WTC11 (cell line): Measurements from ENCODE around the gene POU4F1. TPM values are rescaled to one million over a fixed set of nuclear protein-coding genes. Genes with fewer than 3 reads are reported as not detected.

ENCODE experiments used
- ATAC-seq: fragments of 200-7000 bp; cut with Tn5 transposase; 2 replicates; pipeline ENCODE4 v1.10.0; 2021; ENCODE audit warnings: mild to moderate bottlenecking, moderate library complexity
- CTCF ChIA-PET: fragments of 300-600 bp; sonication (Branson Sonifier 250); formaldehyde crosslinking; loops from one replicate; lab custom pipeline; 2021; ENCODE audit warnings: antibody characterized with exemption; lab: Charles Lee
- POLR2A ChIA-PET: fragments of 350-600 bp; sonication (Branson Sonifier 250); formaldehyde crosslinking; loops from one replicate; lab custom pipeline; 2021; ENCODE audit warnings: antibody characterized with exemption; lab: Charles Lee
- DNase-seq: peaks from one replicate; pipeline ENCODE4 v3.0.0; 2021; ENCODE audit warnings: low spot score
- H3K27ac Mint-ChIP-seq: 2 replicates; pipeline ENCODE4 v1.8.0; 2021; ENCODE audit warnings: mixed read lengths
- H3K27me3 Mint-ChIP-seq: 2 replicates; pipeline ENCODE4 v1.8.0; 2021; ENCODE audit warnings: low read depth, mild to moderate bottlenecking, moderate library complexity, mixed read lengths
- H3K36me3 Mint-ChIP-seq: 2 replicates; pipeline ENCODE4 v1.8.0; 2021; ENCODE audit warnings: mixed read lengths
- H3K4me1 Mint-ChIP-seq: 2 replicates; pipeline ENCODE4 v1.8.0; 2022; ENCODE audit warnings: mixed read lengths
- H3K4me3 Mint-ChIP-seq: 2 replicates; pipeline ENCODE4 v1.8.0; 2021; ENCODE audit warnings: mild to moderate bottlenecking, moderate library complexity, mixed read lengths
- H3K9me3 Mint-ChIP-seq: 2 replicates; pipeline ENCODE4 v1.8.0; 2021; ENCODE audit warnings: mixed read lengths
- ATF2 ChIP-seq: sonication (generic); formaldehyde crosslinking; IDR thresholded peaks from 2 replicates; pipeline ENCODE4 v1.8.1; 2022; ENCODE audit warnings: low read depth, missing genetic modification reagents, borderline replicate concordance
- ELF4 ChIP-seq: sonication (generic); formaldehyde crosslinking; IDR thresholded peaks from 2 replicates; pipeline ENCODE4 v1.8.1; 2022; ENCODE audit warnings: low read depth, mild to moderate bottlenecking, moderate library complexity, missing genetic modification reagents
- EMX1 ChIP-seq: fragments of 250-450 bp; sonication (Bioruptor Pico); IDR thresholded peaks from 2 replicates; pipeline ENCODE4 v1.8.0; 2021; ENCODE audit warnings: mild to moderate bottlenecking
- FOXJ3 ChIP-seq: sonication (generic); formaldehyde crosslinking; IDR thresholded peaks from 2 replicates; pipeline ENCODE4 v1.9.0; 2021; ENCODE audit warnings: missing genetic modification reagents, mild to moderate bottlenecking, borderline replicate concordance
- HMGA2 ChIP-seq: fragments of 250-450 bp; sonication (Bioruptor Pico); IDR thresholded peaks from 2 replicates; pipeline ENCODE4 v1.4.0; 2021; ENCODE audit warnings: mild to moderate bottlenecking, moderate library complexity
- IRF2 ChIP-seq: sonication (generic); formaldehyde crosslinking; IDR thresholded peaks from 2 replicates; pipeline ENCODE4 v1.8.0; 2022; ENCODE audit warnings: low read depth, missing genetic modification reagents, borderline replicate concordance
- NFE2L1 ChIP-seq: sonication (generic); formaldehyde crosslinking; IDR thresholded peaks from 2 replicates; pipeline ENCODE4 v1.8.1; 2023; ENCODE audit warnings: missing genetic modification reagents
- PRRX2 ChIP-seq: fragments of 250-450 bp; sonication (Bioruptor Pico); IDR thresholded peaks from 2 replicates; pipeline ENCODE4 v1.8.0; 2021; ENCODE audit warnings: mild to moderate bottlenecking
- ZNF138 ChIP-seq: sonication (generic); formaldehyde crosslinking; conservative IDR thresholded peaks from 2 replicates; pipeline ENCODE4 v1.8.1; 2022; ENCODE audit warnings: mild to moderate bottlenecking, moderate library complexity, missing genetic modification reagents
- ZNF396 ChIP-seq: fragments of 250-450 bp; sonication (Bioruptor Pico); IDR thresholded peaks from 2 replicates; pipeline ENCODE4 v1.8.0; 2021; ENCODE audit warnings: mild to moderate bottlenecking, moderate library complexity, borderline replicate concordance
- ZNF425 ChIP-seq: fragments of 250-450 bp; sonication (Bioruptor Pico); conservative IDR thresholded peaks from 2 replicates; pipeline ENCODE4 v1.9.0; 2021; ENCODE audit warnings: mild to moderate bottlenecking
- total RNA-seq: library from RNA; stranded (reverse); gene quantifications from 3 replicates; pipeline ENCODE4 v1.2.3, GENCODE V29; 2021
- TF ChIP-seq, protein P1 (sequence below): sonication (generic); formaldehyde crosslinking; IDR thresholded peaks from 2 replicates; pipeline ENCODE4 v1.8.1; 2023; ENCODE audit warnings: mild to moderate bottlenecking, missing genetic modification reagents, borderline replicate concordance
- TF ChIP-seq, protein P2 (sequence below): sonication (generic); formaldehyde crosslinking; IDR thresholded peaks from 2 replicates; pipeline ENCODE4 v1.8.0; 2022; ENCODE audit warnings: mild to moderate bottlenecking, missing genetic modification reagents
- TF ChIP-seq, protein P3 (sequence below): sonication (generic); formaldehyde crosslinking; IDR thresholded peaks from 2 replicates; pipeline ENCODE4 v1.8.0; 2022; ENCODE audit warnings: mild to moderate bottlenecking, missing genetic modification reagents
- TF ChIP-seq, protein P4 (sequence below): sonication (generic); formaldehyde crosslinking; IDR thresholded peaks from 2 replicates; pipeline ENCODE4 v1.8.0; 2023; ENCODE audit warnings: missing genetic modification reagents, mild to moderate bottlenecking, borderline replicate concordance
- TF ChIP-seq, protein P5 (sequence below): fragments of 250-450 bp; sonication (Bioruptor Pico); IDR thresholded peaks from 2 replicates; pipeline ENCODE4 v2.1.2; 2022; ENCODE audit warnings: mild to moderate bottlenecking, moderate library complexity

POU4F1 gene
- total RNA-seq, 1 experiment from 2014 or later, result 0.26 TPM

DNA sequence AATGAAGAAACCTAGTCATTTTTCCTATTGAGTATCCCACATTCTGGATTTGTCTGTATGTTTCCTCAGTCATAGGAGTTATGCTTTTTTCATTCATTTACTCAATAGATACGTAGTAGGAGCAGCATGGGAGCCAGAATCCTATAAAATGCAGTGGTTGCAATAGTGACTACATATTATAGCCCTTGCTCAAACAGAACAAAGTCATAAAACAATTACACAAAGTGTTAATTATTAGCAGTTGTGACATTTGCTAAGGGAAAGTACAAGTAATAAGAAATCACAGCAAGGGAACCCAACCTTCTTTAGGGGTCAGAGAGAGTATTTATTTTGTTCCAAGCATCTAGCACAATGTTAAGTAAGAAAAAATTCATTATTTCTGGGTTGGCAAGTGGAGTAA is 27.7 kb upstream of the POU4F1 start:
- ChIA-PET POLR2A (no interaction called here), CTCF (no interaction called here)
- DNase-seq (no peak), ATAC-seq (no peak)
- Mint-ChIP-seq H3K27ac (no peak overlapping the region), H3K4me1 (no peaks in the 10 kb centered on the region), H3K9me3 (no peaks in the 10 kb centered on the region), H3K27me3 (no peaks in the 10 kb centered on the region), H3K36me3 (peaks cover 65% of the 10 kb centered on the region), H3K4me3 (no peak overlapping the region)
- TF ChIP-seq FOXJ3 (no peak), ATF2 (CRISPR knock-in tag) (no peak), ELF4 (CRISPR knock-in tag) (no peak), ZNF138 (no peak), HMGA2 (CRISPR knock-in tag) (no peak), ZNF396 (no peak)
- TF ChIP-seq, protein P1, sequence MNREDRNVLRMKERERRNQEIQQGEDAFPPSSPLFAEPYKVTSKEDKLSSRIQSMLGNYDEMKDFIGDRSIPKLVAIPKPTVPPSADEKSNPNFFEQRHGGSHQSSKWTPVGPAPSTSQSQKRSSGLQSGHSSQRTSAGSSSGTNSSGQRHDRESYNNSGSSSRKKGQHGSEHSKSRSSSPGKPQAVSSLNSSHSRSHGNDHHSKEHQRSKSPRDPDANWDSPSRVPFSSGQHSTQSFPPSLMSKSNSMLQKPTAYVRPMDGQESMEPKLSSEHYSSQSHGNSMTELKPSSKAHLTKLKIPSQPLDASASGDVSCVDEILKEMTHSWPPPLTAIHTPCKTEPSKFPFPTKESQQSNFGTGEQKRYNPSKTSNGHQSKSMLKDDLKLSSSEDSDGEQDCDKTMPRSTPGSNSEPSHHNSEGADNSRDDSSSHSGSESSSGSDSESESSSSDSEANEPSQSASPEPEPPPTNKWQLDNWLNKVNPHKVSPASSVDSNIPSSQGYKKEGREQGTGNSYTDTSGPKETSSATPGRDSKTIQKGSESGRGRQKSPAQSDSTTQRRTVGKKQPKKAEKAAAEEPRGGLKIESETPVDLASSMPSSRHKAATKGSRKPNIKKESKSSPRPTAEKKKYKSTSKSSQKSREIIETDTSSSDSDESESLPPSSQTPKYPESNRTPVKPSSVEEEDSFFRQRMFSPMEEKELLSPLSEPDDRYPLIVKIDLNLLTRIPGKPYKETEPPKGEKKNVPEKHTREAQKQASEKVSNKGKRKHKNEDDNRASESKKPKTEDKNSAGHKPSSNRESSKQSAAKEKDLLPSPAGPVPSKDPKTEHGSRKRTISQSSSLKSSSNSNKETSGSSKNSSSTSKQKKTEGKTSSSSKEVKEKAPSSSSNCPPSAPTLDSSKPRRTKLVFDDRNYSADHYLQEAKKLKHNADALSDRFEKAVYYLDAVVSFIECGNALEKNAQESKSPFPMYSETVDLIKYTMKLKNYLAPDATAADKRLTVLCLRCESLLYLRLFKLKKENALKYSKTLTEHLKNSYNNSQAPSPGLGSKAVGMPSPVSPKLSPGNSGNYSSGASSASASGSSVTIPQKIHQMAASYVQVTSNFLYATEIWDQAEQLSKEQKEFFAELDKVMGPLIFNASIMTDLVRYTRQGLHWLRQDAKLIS (CRISPR knock-in tag), result no peak
- TF ChIP-seq, protein P2, sequence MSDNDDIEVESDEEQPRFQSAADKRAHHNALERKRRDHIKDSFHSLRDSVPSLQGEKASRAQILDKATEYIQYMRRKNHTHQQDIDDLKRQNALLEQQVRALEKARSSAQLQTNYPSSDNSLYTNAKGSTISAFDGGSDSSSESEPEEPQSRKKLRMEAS (CRISPR knock-in tag), result no peak
- TF ChIP-seq, protein P3, sequence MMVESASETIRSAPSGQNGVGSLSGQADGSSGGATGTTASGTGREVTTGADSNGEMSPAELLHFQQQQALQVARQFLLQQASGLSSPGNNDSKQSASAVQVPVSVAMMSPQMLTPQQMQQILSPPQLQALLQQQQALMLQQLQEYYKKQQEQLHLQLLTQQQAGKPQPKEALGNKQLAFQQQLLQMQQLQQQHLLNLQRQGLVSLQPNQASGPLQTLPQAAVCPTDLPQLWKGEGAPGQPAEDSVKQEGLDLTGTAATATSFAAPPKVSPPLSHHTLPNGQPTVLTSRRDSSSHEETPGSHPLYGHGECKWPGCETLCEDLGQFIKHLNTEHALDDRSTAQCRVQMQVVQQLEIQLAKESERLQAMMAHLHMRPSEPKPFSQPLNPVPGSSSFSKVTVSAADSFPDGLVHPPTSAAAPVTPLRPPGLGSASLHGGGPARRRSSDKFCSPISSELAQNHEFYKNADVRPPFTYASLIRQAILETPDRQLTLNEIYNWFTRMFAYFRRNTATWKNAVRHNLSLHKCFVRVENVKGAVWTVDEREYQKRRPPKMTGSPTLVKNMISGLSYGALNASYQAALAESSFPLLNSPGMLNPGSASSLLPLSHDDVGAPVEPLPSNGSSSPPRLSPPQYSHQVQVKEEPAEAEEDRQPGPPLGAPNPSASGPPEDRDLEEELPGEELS (CRISPR knock-in tag), result no peak

DNA sequence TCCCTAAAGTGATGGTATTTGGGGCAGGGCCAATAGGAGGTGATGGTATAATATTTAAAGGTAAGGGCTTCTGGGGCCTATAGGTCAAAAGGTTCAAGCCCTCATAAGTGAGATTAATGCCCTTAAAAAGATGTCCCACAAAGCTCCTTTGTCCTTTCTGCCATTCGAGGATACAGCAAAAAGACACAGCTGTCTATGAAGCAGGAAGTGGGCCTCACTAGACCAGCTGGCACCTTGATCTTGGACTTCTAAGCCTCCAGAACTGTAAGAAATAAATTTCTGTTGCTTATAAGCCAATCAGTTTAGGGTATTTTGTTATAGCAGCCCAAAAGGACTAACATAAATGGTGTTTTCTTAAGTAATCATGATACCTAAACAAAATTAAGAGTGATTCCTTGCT is 27.2 kb upstream of the POU4F1 start:
- TF ChIP-seq, protein P4, sequence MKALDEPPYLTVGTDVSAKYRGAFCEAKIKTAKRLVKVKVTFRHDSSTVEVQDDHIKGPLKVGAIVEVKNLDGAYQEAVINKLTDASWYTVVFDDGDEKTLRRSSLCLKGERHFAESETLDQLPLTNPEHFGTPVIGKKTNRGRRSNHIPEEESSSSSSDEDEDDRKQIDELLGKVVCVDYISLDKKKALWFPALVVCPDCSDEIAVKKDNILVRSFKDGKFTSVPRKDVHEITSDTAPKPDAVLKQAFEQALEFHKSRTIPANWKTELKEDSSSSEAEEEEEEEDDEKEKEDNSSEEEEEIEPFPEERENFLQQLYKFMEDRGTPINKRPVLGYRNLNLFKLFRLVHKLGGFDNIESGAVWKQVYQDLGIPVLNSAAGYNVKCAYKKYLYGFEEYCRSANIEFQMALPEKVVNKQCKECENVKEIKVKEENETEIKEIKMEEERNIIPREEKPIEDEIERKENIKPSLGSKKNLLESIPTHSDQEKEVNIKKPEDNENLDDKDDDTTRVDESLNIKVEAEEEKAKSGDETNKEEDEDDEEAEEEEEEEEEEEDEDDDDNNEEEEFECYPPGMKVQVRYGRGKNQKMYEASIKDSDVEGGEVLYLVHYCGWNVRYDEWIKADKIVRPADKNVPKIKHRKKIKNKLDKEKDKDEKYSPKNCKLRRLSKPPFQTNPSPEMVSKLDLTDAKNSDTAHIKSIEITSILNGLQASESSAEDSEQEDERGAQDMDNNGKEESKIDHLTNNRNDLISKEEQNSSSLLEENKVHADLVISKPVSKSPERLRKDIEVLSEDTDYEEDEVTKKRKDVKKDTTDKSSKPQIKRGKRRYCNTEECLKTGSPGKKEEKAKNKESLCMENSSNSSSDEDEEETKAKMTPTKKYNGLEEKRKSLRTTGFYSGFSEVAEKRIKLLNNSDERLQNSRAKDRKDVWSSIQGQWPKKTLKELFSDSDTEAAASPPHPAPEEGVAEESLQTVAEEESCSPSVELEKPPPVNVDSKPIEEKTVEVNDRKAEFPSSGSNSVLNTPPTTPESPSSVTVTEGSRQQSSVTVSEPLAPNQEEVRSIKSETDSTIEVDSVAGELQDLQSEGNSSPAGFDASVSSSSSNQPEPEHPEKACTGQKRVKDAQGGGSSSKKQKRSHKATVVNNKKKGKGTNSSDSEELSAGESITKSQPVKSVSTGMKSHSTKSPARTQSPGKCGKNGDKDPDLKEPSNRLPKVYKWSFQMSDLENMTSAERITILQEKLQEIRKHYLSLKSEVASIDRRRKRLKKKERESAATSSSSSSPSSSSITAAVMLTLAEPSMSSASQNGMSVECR (CRISPR knock-in tag), result no peak
- TF ChIP-seq EMX1 (CRISPR knock-in tag) (no peak), ZNF425 (CRISPR knock-in tag) (no peak), IRF2 (CRISPR knock-in tag) (no peak), NFE2L1 (CRISPR knock-in tag) (no peak), FOXJ3 (no peak), PRRX2 (CRISPR knock-in tag) (no peak)
- TF ChIP-seq, protein P5, sequence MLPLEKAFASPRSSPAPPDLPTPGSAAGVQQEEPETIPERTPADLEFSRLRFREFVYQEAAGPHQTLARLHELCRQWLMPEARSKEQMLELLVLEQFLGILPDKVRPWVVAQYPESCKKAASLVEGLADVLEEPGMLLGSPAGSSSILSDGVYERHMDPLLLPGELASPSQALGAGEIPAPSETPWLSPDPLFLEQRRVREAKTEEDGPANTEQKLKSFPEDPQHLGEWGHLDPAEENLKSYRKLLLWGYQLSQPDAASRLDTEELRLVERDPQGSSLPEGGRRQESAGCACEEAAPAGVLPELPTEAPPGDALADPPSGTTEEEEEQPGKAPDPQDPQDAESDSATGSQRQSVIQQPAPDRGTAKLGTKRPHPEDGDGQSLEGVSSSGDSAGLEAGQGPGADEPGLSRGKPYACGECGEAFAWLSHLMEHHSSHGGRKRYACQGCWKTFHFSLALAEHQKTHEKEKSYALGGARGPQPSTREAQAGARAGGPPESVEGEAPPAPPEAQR (CRISPR knock-in tag), result no peak
- POLR2A ChIA-PET, result no interaction called here

More for the DNA sequence above, 27.2 kb upstream of the POU4F1 start:
- CTCF ChIA-PET, result no interaction called here
- no peak overlapping the region for H3K4me3 Mint-ChIP-seq
- ATAC-seq (no peak), DNase-seq (no peak)
- H3K9me3 Mint-ChIP-seq, result no peaks in the 10 kb centered on the region
- H3K36me3 Mint-ChIP-seq, result peaks cover 65% of the 10 kb centered on the region
- H3K4me1 Mint-ChIP-seq, result no peaks in the 10 kb centered on the region
- H3K27ac Mint-ChIP-seq, result no peak overlapping the region
- no peaks in the 10 kb centered on the region for H3K27me3 Mint-ChIP-seq
